GM18951 (cell line): ENCODE data around the gene UPB1.
"Not testable (repeated sequence)": the region's sequence is repeated elsewhere in the genome, so short reads cannot be mapped to it uniquely, and the experiment has no call there.

ENCODE experiments used
- POLR2A ChIP-seq: IDR thresholded peaks from 4 replicates; pipeline ENCODE4 v1.6.1; 2011; ENCODE audit warnings: mild to moderate bottlenecking; ENCODE audit not compliant: insufficient read length, insufficient read depth; ENCODE audit errors: extremely low read depth
- in situ Hi-C: fragments of 300-500 bp; cut with MboI; formaldehyde crosslinking; loops from one replicate; pipeline ENCODE4 v1.12.0; 2022; ENCODE audit warnings: low sequenced_read_pairs, mixed read lengths, inconsistent platforms; ENCODE audit not compliant: unreplicated experiment

Gene UPB1

GRCh38 chr22:24540470-24540869 is 45.3 kb downstream of the UPB1 start:
- TF ChIP-seq POLR2A: no peak
- in situ Hi-C loops: no loop called here

GRCh38 chr22:24541681-24542515 is 46.8 kb downstream of the UPB1 start:
- in situ Hi-C loops: no loop called here
- no peak for TF ChIP-seq POLR2A

- in situ Hi-C loops: no loop called here
- TF ChIP-seq POLR2A: no peak
Observed at GRCh38 chr22:24542641-24543040, 47.5 kb downstream of the UPB1 start.

GRCh38 chr22:24543185-24543601 is 48.1 kb downstream of the UPB1 start:
- TF ChIP-seq POLR2A: no peak
- in situ Hi-C loops: no loop called here

DNA sequence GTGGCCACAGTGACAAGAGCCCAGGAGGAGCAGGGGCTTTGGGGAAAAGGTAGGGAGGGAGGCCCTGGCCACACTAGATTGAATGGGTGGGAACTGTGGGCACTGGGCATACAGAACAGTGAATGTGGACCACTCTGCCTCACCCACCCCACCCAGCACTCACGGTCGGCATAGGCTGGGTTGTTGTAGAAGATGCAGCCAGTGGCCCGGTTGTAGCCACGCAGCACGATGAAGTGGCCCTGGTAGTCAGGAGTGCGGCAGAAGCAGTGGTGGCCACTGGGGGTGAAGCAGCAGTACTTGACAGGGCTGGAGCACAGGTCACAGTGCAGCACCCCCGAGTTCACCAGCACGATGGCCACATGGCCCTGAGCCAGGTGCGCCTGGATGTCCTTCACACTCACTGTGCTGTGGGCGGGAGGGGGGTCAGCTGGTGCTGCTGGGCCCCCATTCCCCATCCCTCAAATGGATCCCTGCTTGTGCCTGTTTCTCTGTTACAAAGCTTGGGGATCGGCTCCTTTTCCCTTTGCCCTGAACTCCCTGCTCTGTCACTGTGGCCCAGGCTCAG is 48.6 kb downstream of the UPB1 start:
- in situ Hi-C loops: no loop called here
- TF ChIP-seq POLR2A: no peak

DNA sequence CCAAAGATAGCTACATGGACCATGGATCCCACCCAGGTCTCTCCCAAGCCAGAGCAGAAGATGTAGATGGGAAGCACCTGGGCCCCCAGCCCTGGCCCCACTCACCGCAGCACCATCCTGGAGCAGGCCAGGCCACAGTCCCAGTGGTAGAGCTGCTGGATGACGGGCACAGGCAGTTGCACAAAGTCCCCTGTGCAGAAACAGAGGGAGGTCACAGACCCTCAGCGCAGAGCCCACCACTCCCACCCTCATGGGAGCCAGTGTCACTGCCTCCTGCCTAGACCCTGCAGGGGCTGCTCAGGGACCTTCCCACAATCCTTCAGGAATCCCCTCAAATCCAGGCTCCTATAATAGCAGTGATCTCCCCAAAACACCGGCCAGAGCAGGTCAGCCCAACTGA is 53.7 kb downstream of the UPB1 start:
- in situ Hi-C loops: no loop called here
- no peak for TF ChIP-seq POLR2A

GRCh38 chr22:24550028-24550901 is 55.1 kb downstream of the UPB1 start:
- TF ChIP-seq POLR2A: no peak
- in situ Hi-C loops: no loop called here

DNA sequence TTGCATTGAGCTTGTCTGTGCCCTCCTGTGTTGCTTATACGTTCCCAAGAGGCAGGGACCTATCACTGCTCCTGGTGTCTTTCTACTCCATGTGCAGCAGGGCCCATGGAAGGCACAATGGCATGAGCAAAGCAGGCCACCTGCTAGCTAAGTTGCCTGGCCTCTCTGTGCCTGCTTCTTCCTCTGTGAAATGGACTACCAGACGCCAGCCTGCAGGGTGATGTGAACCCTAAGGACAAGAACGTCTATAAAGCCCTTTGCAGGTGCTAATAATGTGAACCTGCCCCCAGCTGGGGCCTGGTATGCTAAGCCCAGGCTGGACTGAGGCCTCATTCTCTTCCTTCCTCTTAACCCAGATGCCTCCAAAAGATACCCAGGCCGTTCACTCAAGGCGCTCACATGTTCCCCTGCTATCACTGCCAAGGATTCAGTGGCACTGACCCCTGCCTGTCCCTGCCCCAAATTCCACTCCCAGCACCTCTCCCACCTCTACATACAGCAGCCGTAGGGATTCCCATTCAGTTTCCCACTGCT is 55.8 kb downstream of the UPB1 start:
- TF ChIP-seq POLR2A: no peak

GRCh38 chr22:24552503-24553286 is 57.6 kb downstream of the UPB1 start:
- in situ Hi-C loops: not testable (repeated sequence)

More for the DNA sequence above, 55.8 kb downstream of the UPB1 start:
- in situ Hi-C loops: no loop called here

- TF ChIP-seq POLR2A: no peak
- in situ Hi-C loops: no loop called here
Observed at GRCh38 chr22:24553597-24554312, 58.6 kb downstream of the UPB1 start.

DNA sequence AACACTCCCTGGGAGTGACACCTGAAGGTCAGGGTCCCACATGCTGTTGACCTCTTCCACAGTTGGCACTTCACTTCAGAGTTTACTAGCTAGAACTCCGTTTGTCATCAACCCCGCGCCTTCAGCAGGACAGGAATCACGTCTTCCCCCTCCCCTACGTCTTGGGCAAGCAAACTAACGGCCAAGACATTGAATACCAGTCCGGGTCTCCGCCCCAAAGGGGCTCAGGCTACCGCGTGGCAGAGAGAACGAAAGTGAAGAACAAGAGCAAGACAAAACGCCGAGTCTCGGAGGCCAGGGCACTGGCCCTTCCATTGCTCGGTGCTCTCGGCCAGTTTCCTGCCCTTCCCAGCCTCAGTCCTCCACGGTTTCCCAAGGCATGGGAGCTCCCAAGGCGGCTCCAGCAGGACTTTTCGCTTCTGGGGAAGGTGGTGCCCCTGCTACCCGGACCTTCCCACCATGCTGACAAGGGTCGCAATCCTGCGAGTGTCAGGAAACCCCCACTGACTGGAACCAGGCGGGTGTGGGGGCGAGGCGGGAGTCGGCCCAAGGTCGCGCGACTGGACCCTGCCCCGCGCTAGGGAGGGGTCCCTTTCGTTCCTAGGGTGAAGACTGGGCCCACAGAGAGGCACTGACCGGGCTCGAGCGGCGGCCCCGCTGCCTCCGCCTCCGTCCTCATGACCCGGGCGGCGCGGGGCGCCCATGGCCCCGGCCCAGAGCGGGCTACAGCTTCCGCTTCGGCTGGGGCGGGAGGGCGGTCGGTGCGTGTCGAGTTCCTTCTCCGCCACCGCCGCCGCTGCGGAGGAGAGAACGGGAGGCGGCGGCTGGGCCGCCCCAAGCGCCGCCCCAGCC is 59.4 kb downstream of the UPB1 start, which contains the start of gene GUCD1:
Gene GUCD1 (minus strand): TSS at position 826 of the 852 bp plus-strand sequence. CDS start 147 bp downstream, at position 679.
- TF ChIP-seq POLR2A: peak; percentile 65
- in situ Hi-C loops: no loop called here
